Endothelial cell (in vitro differentiated cells): ENCODE results near the gene KLHDC7A. TPM values are rescaled to one million over a fixed set of nuclear protein-coding genes. Genes with fewer than 3 reads are reported as not detected.

Experiments used
- DNase-seq: peaks from one replicate; pipeline ENCODE4 v3.0.0; 2021; ENCODE audit warnings: low spot score
- H3K27ac Mint-ChIP-seq: one replicate; pipeline ENCODE4 v1.8.0; 2021; ENCODE audit warnings: mixed read lengths, inconsistent platforms; ENCODE audit not compliant: unreplicated experiment
- H3K27me3 Mint-ChIP-seq: one replicate; pipeline ENCODE4 v1.8.0; 2021; ENCODE audit warnings: mild to moderate bottlenecking, moderate library complexity, mixed read lengths, inconsistent platforms; ENCODE audit not compliant: unreplicated experiment
- H3K36me3 Mint-ChIP-seq: one replicate; pipeline ENCODE4 v1.8.0; 2021; ENCODE audit warnings: mild to moderate bottlenecking, low read depth, mixed read lengths, inconsistent platforms; ENCODE audit not compliant: unreplicated experiment
- H3K4me1 Mint-ChIP-seq: one replicate; pipeline ENCODE4 v1.8.0; 2021; ENCODE audit warnings: mild to moderate bottlenecking, mixed read lengths, inconsistent platforms; ENCODE audit not compliant: unreplicated experiment
- H3K4me3 Mint-ChIP-seq: one replicate; pipeline ENCODE4 v1.8.0; 2021; ENCODE audit warnings: mild to moderate bottlenecking, mixed read lengths, inconsistent platforms; ENCODE audit not compliant: unreplicated experiment
- H3K9me3 Mint-ChIP-seq: one replicate; pipeline ENCODE4 v1.8.0; 2021; ENCODE audit warnings: mixed read lengths, inconsistent platforms; ENCODE audit not compliant: unreplicated experiment
- CTCF ChIP-seq: fragments of 200-600 bp; sonication (generic); IDR thresholded peaks from one replicate; pipeline ENCODE4 v1.5.0; 2021; ENCODE audit warnings: antibody characterized with exemption; ENCODE audit not compliant: unreplicated experiment
- total RNA-seq: library from RNA; stranded (reverse); fragmentation: NEBNext Ultra II Directional; extraction: Animal tissue kit (Norgen Biotek cat#: 25700); gene quantifications from one replicate; pipeline ENCODE4 v1.2.1, GENCODE V29; 2021; ENCODE audit not compliant: unreplicated experiment

Gene KLHDC7A
- total RNA-seq, 1 donor from 2014 or later, result not detected

GRCh38 chr1:18494304-18494703 lies 13.6 kb downstream of the KLHDC7A start:
- Mint-ChIP-seq H3K4me1 (no peaks in the 10 kb centered on the region), H3K4me3 (no peak overlapping the region), H3K27me3 (no peaks in the 10 kb centered on the region), H3K36me3 (no peaks in the 10 kb centered on the region), H3K9me3 (no peaks in the 10 kb centered on the region), H3K27ac (no peak overlapping the region)
- TF ChIP-seq CTCF, result no peak
- no peak for DNase-seq

GRCh38 chr1:18495635-18496034 lies 14.9 kb downstream of the KLHDC7A start:
- no peak for DNase-seq
- no peaks in the 10 kb centered on the region for H3K36me3 Mint-ChIP-seq
- no peaks in the 10 kb centered on the region for H3K9me3 Mint-ChIP-seq
- H3K27ac Mint-ChIP-seq, result no peak overlapping the region
- peaks cover 3% of the 10 kb centered on the region for H3K4me1 Mint-ChIP-seq
- H3K27me3 Mint-ChIP-seq, result no peaks in the 10 kb centered on the region
- H3K4me3 Mint-ChIP-seq, result no peak overlapping the region
- no peak for TF ChIP-seq CTCF

- H3K4me3 Mint-ChIP-seq, result no peak overlapping the region
- no peak overlapping the region for H3K27ac Mint-ChIP-seq
- DNase-seq, result no peak
- no peaks in the 10 kb centered on the region for H3K27me3 Mint-ChIP-seq
- no peak for TF ChIP-seq CTCF
- no peaks in the 10 kb centered on the region for H3K9me3 Mint-ChIP-seq
- H3K36me3 Mint-ChIP-seq, result no peaks in the 10 kb centered on the region
- H3K4me1 Mint-ChIP-seq, result peaks cover 3% of the 10 kb centered on the region
Observed at GRCh38 chr1:18496056-18496455, 15.3 kb downstream of the KLHDC7A start.

GRCh38 chr1:18496497-18497235 lies 15.9 kb downstream of the KLHDC7A start:
- Mint-ChIP-seq H3K36me3 (no peaks in the 10 kb centered on the region), H3K27me3 (no peaks in the 10 kb centered on the region), H3K9me3 (no peaks in the 10 kb centered on the region), H3K4me1 (peaks cover 3% of the 10 kb centered on the region), H3K27ac (no peak overlapping the region), H3K4me3 (no peak overlapping the region)
- no peak for TF ChIP-seq CTCF
- DNase-seq, result no peak

GRCh38 chr1:18501833-18502232 lies 21.1 kb downstream of the KLHDC7A start:
- TF ChIP-seq CTCF, result no peak
- no peak overlapping the region for H3K4me3 Mint-ChIP-seq
- no peaks in the 10 kb centered on the region for H3K27me3 Mint-ChIP-seq
- DNase-seq, result no peak
- H3K9me3 Mint-ChIP-seq, result no peaks in the 10 kb centered on the region
- no peaks in the 10 kb centered on the region for H3K36me3 Mint-ChIP-seq
- peaks cover 3% of the 10 kb centered on the region for H3K4me1 Mint-ChIP-seq
- no peak overlapping the region for H3K27ac Mint-ChIP-seq
